ENCODE measurements around the gene F7.

F7 gene

GRCh38 chr13:113072376-113072775 lies 33.2 kb upstream of the F7 start:
- DNase-seq (ENCODE audit: low read depth in 2 of 2): no peak
- TF ChIP-seq CTCF (IDR thresholded peaks at IDR 0.05; ENCODE audit: low read depth, low read length): no peak
- H3K4me3 ChIP-seq (replicated peaks in 1 of 2; ENCODE audit: low read depth in 2 of 2, low read length in 2 of 2): no peak overlapping the region

DNA sequence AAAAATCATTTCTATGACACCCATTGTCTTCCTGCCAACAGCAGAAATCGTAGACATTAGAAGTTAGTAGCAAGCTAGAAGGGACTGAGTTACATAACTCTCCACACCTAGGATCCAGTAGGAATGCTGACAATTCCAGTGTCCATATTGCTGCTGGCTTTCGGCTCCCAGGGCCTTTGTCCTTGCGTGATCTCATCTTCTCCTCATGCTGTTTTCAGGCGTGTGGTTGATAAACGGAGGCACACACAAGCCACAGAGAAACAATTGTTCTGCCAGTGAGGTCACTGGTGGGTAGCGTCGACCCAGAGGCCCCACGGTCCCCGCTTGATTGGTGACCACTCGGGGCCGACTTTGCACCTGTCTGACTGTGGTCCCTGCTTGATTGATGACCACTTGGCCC lies 31.6 kb upstream of the F7 start:
- no peak for TF ChIP-seq CTCF (IDR thresholded peaks at IDR 0.05; ENCODE audit: low read depth, low read length)
- H3K4me3 ChIP-seq (replicated peaks in 1 of 2; ENCODE audit: low read depth in 2 of 2, low read length in 2 of 2): no peak overlapping the region
- DNase-seq (ENCODE audit: low read depth in 2 of 2): no peak

DNA sequence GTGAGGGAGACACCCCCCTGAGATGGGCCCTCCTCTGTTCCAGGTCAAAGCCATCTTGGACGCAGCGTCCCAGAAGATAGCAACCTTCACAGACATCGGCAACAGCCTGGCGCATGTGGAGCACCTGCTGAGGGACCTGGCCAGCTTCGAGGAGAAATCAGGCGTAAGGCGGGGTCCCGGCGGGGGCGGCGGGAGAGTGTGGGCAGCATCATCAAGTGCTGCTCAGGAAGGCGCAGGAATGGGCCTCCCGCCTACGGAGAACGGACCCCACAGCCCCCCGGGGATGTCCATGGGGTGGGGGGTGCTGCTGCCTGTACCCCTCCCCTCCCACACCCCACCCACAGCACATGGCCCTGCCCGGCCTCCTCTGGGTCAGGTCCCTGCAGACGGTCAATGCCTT lies 31.2 kb upstream of the F7 start:
- no peak for TF ChIP-seq CTCF (IDR thresholded peaks at IDR 0.05; ENCODE audit: low read depth, low read length)
- no peak overlapping the region for H3K4me3 ChIP-seq (replicated peaks in 1 of 2; ENCODE audit: low read depth in 2 of 2, low read length in 2 of 2)
- DNase-seq (ENCODE audit: low read depth in 2 of 2): no peak

GRCh38 chr13:113074876-113075275 lies 30.7 kb upstream of the F7 start:
- no peak for DNase-seq (ENCODE audit: low read depth in 2 of 2)
- TF ChIP-seq CTCF (IDR thresholded peaks at IDR 0.05; ENCODE audit: low read depth, low read length): no peak
- H3K4me3 ChIP-seq (replicated peaks in 1 of 2; ENCODE audit: low read depth in 2 of 2, low read length in 2 of 2): no peak overlapping the region

DNA sequence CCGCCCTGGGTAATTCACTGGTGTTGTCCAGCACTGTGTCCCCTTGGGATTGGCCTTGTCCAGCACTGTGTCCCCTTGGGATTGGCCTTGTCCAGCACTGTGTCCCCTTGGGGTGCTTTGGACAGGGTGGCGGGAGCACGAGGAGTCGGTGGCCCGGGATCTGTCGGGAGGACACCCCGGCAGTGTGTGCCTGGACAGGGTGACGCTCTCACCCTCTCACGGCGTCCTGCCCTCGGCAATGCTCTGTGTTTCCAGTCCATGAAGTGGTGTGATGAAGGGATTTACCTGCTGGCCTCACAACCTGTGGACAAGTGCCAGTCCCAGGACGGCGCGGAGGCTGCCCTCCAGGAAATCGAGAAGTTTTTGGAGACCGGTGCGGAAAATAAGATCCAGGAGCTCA lies 29.9 kb upstream of the F7 start:
- no peak overlapping the region for H3K4me3 ChIP-seq (replicated peaks in 1 of 2; ENCODE audit: low read depth in 2 of 2, low read length in 2 of 2)
- no peak for DNase-seq (ENCODE audit: low read depth in 2 of 2)
- TF ChIP-seq CTCF (IDR thresholded peaks at IDR 0.05; ENCODE audit: low read depth, low read length): no peak

GRCh38 chr13:113076681-113077401 lies 28.8 kb upstream of the F7 start:
- no peak for TF ChIP-seq CTCF (IDR thresholded peaks at IDR 0.05; ENCODE audit: low read depth, low read length)
- no peak for DNase-seq (ENCODE audit: low read depth in 2 of 2)

DNA sequence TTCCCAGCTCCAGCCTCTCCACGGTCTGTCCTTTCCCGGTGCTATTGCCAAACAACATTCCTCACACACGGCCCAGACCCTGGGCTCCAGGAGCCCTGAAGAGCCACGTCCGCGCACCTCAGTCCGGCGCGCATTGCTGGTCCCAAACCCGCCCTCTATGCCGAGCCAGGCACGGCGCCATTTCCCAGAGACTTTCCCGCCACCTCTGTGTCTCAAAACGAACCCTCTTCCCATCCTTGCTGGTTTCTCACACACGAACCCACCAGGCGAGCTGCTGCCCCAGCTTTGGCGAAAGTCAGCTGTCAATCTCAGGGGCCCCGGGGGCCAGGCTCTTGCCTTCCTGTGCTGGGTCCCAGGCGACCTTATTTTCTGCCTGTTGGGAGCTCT lies 28.0 kb upstream of the F7 start:
- no peak overlapping the region for H3K4me3 ChIP-seq (replicated peaks in 1 of 2; ENCODE audit: low read depth in 2 of 2, low read length in 2 of 2)
- DNase-seq (ENCODE audit: low read depth in 2 of 2): no peak
- no peak for TF ChIP-seq CTCF (IDR thresholded peaks at IDR 0.05; ENCODE audit: low read depth, low read length)

More at GRCh38 chr13:113076681-113077401, 28.8 kb upstream of the F7 start:
- H3K4me3 ChIP-seq (replicated peaks in 1 of 2; ENCODE audit: low read depth in 2 of 2, low read length in 2 of 2): no peak overlapping the region
